Measurements from ENCODE around the gene ZNF20. TPM values are rescaled to one million over a fixed set of nuclear protein-coding genes. Genes with fewer than 3 reads are reported as not detected.

ZNF20 gene
- total RNA-seq (2021) (2.9 and 8.6 TPM in 2 replicates), Bru-seq, nascent RNA (percentile 28 among the genes with signal in this experiment), BruChase-seq, experiment 1, labeled RNA remaining after a 2-hour chase (percentile 19 among the genes with signal in this experiment), BruChase-seq, experiment 2, labeled RNA remaining after a 6-hour chase (percentile 18 among the genes with signal in this experiment)
- long read RNA-seq, partial matches to known transcripts, result 1 of 7 reads
- long read RNA-seq, other reads (novel, unspliced or antisense), result 2 of 7 reads

DNA sequence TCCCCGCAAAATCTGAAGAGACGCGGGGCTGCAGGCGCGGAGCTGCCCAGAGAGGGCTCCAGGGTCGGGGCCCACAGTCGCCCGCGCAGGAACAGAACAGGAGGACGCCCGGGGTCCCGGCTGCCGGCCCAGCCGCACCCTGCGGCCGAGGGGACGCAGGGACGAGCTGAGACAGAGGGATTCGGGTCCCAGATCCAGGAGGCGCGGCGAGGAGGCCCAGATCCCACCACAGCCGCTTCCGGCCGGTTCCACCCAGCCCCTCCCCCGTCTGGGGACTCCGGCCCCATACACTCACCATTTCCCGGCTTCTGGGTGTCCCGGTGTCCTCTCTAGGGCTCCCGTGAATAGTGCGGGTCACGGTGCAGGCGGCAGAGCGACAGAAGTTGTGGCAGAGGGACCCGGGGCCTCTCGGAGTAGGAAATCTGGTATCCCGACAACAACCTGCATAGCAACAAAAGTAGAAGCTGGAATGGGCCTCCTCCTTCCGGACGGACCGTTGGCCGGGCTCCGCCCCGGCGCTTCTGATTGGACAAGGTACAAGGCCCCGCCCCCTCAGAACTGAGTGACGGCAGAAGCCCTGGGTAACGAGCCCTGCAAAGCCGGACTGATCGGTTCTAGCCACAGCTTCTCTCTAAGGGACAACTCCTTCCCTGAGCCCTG lies at the start of gene ZNF20:
ZNF20 (minus strand) TSS at position 466 of the 660 bp plus-strand sequence; CDS start at position 298, 168 bp downstream.
- peaks cover 47% of the 10 kb centered on the region for H3K9me3 ChIP-seq (ENCODE audit: insufficient read depth, low read depth)
- peak; percentile 93 to 96 for DNase-seq
- H3F3A ChIP-seq (ENCODE audit: insufficient read depth, low read depth), result peaks cover 12% of the 10 kb centered on the region
- peak within 1 kb of the TSS; percentile 76 for H3K4me3 ChIP-seq
- H3K27me3 ChIP-seq (ENCODE audit: insufficient read depth, low read depth), result no peaks in the 10 kb centered on the region
- TF ChIP-seq EZH2 (IDR thresholded peaks at IDR 0.05; ENCODE audit: low read depth), result no peak
- TF ChIP-seq, protein P1, sequence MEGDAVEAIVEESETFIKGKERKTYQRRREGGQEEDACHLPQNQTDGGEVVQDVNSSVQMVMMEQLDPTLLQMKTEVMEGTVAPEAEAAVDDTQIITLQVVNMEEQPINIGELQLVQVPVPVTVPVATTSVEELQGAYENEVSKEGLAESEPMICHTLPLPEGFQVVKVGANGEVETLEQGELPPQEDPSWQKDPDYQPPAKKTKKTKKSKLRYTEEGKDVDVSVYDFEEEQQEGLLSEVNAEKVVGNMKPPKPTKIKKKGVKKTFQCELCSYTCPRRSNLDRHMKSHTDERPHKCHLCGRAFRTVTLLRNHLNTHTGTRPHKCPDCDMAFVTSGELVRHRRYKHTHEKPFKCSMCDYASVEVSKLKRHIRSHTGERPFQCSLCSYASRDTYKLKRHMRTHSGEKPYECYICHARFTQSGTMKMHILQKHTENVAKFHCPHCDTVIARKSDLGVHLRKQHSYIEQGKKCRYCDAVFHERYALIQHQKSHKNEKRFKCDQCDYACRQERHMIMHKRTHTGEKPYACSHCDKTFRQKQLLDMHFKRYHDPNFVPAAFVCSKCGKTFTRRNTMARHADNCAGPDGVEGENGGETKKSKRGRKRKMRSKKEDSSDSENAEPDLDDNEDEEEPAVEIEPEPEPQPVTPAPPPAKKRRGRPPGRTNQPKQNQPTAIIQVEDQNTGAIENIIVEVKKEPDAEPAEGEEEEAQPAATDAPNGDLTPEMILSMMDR (conservative IDR thresholded peaks at IDR 0.05), result no peak
- POLR2A ChIA-PET (ENCODE audit: unreplicated experiment), result interaction anchor here (0.6 to 0.7 kb wide), 7 partner anchors 11 to 745 kb away, joined by 3 to 17 read pairs (median 4); partner anchors contain the start of genes ZNF136, ZNF563 and ZNF700
- H3K9me2 ChIP-seq (ENCODE audit: insufficient read depth), result no peaks in the 10 kb centered on the region
- no peaks in the 10 kb centered on the region for H4K20me1 ChIP-seq (ENCODE audit: insufficient read depth)
- no TSS peak for BruUV-seq (replicated peaks)
- peak within 1 kb of the TSS; percentile 91 for H2AFZ ChIP-seq
- H3K4me1 ChIP-seq (replicated peaks; ENCODE audit: insufficient read depth), result peaks cover 8% of the 10 kb centered on the region; the same call in 1 of the 2 replicates
- H3K79me2 ChIP-seq (ENCODE audit: low read depth), result peaks cover 13% of the 10 kb centered on the region
- peaks cover 32% of the 10 kb centered on the region for H3K36me3 ChIP-seq (ENCODE audit: low read depth)
- CTCF ChIA-PET, result interaction anchor here (0.7 to 2.1 kb wide), 5 partner anchors 49 to 342 kb away, joined by 3 to 25 read pairs (median 6); no protein-coding TSS in a partner anchor
- intact Hi-C loops (cut with micrococcal nuclease; ENCODE audit: unreplicated experiment), result loop anchor here (1.0 to 2.0 kb wide), 2 partner anchors 49 to 343 kb away; no protein-coding TSS in a partner anchor
- peak within 1 kb of the TSS; percentile 81 for H3K4me2 ChIP-seq
- no peak within 1 kb of the TSS for H3K27ac ChIP-seq

DNA sequence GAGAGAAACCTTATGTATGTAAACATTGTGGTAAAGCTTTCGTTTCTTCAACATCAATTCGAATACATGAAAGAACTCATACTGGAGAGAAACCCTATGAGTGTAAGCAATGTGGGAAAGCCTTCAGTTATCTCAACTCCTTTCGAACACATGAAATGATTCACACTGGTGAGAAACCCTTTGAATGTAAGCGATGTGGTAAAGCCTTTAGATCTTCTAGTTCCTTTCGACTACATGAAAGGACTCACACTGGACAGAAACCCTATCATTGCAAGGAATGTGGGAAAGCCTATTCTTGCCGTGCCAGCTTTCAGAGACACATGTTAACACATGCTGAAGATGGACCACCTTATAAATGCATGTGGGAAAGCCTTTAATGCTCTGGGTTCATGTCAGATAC lies 47.5 kb upstream of the ZNF20 start:
- TF ChIP-seq, protein P1 (conservative IDR thresholded peaks at IDR 0.05), result no peak
- no peak for TF ChIP-seq EZH2 (IDR thresholded peaks at IDR 0.05; ENCODE audit: low read depth)
- no peak for DNase-seq
- Histone ChIP-seq H3K36me3 (ENCODE audit: low read depth) (peaks cover 59% of the 10 kb centered on the region), H3F3A (ENCODE audit: insufficient read depth, low read depth) (no peaks in the 10 kb centered on the region), H3K4me2 (no peak overlapping the region), H2AFZ (no peak overlapping the region), H3K4me3 (no peak overlapping the region), H3K79me2 (ENCODE audit: low read depth) (no peaks in the 10 kb centered on the region), H4K20me1 (ENCODE audit: insufficient read depth) (no peaks in the 10 kb centered on the region), H3K9me3 (ENCODE audit: insufficient read depth, low read depth) (peaks cover 73% of the 10 kb centered on the region), H3K4me1 (replicated peaks; ENCODE audit: insufficient read depth) (no peaks in the 10 kb centered on the region), H3K27me3 (ENCODE audit: insufficient read depth, low read depth) (no peaks in the 10 kb centered on the region), H3K27ac (no peak overlapping the region), H3K9me2 (ENCODE audit: insufficient read depth) (no peaks in the 10 kb centered on the region)
- POLR2A ChIA-PET (ENCODE audit: unreplicated experiment), result no interaction called here
- CTCF ChIA-PET, result no interaction called here
- BruUV-seq (replicated peaks), result no TSS peak
- intact Hi-C loops (cut with micrococcal nuclease; ENCODE audit: unreplicated experiment), result no loop called here

DNA sequence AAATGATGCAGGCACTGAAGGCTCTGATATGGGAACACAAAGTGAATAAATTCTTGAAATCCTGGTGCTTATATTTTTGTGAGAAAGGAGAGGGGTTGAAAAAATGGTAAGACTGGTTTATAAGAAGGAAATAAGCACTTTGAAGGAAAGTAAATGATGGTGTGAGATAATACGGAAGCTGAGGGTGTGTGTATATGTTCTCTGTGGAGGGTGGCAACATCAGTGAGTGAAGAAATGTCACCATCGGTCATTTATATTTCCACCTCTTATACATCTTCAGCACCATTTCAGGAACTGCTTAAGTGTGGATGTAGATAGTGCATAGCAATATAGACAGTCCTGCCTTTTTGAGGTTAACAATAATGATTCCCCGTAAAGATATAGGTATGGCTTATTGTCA lies 40.2 kb upstream of the ZNF20 start:
- intact Hi-C loops (cut with micrococcal nuclease; ENCODE audit: unreplicated experiment), result no loop called here
- Histone ChIP-seq H3K9me3 (ENCODE audit: insufficient read depth, low read depth) (peaks cover 62% of the 10 kb centered on the region), H3K4me2 (no peak overlapping the region), H3K36me3 (ENCODE audit: low read depth) (0 out of 2 replicates have a peak, but pooled peaks cover 18% of the 10 kb centered on the region), H4K20me1 (ENCODE audit: insufficient read depth) (no peaks in the 10 kb centered on the region), H3K4me1 (replicated peaks; ENCODE audit: insufficient read depth) (no peaks in the 10 kb centered on the region), H3K79me2 (ENCODE audit: low read depth) (0 out of 2 replicates have a peak, but pooled peaks cover 4% of the 10 kb centered on the region), H3K27ac (no peak overlapping the region), H2AFZ (no peak overlapping the region), H3F3A (ENCODE audit: insufficient read depth, low read depth) (no peaks in the 10 kb centered on the region), H3K27me3 (ENCODE audit: insufficient read depth, low read depth) (no peaks in the 10 kb centered on the region), H3K9me2 (ENCODE audit: insufficient read depth) (no peaks in the 10 kb centered on the region), H3K4me3 (no peak overlapping the region)
- ChIA-PET POLR2A (ENCODE audit: unreplicated experiment) (no interaction called here), CTCF (no interaction called here)
- TF ChIP-seq, protein P1 (conservative IDR thresholded peaks at IDR 0.05), result no peak
- TF ChIP-seq EZH2 (IDR thresholded peaks at IDR 0.05; ENCODE audit: low read depth), result no peak
- BruUV-seq (replicated peaks), result no TSS peak
- DNase-seq, result no peak

All from PC-9 (cell line).